H1 (cell line): Measurements from ENCODE around the gene SLC25A21. TPM values are rescaled to one million over a fixed set of nuclear protein-coding genes. Genes with fewer than 3 reads are reported as not detected.

Experiments
- CBX5 ChIP-seq: fragments of 300-800, 300-1000 bp; sonication (generic); IDR thresholded peaks from 2 replicates; pipeline ENCODE4 v1.7.1; 2016; ENCODE audit warnings: antibody characterized with exemption, low read length, low read depth
- CBX8 ChIP-seq: fragments of 300-800, 300-1000 bp; sonication (generic); IDR thresholded peaks from 2 replicates; pipeline ENCODE4 v1.7.1; 2016; ENCODE audit warnings: low read depth, low read length, borderline replicate concordance
- CEBPB ChIP-seq: IDR thresholded peaks from 2 replicates; pipeline ENCODE4 v1.6.1; 2012; ENCODE audit warnings: low read depth, low read length
- CHD2 ChIP-seq: IDR thresholded peaks from 2 replicates; pipeline ENCODE4 v1.6.1; 2012; ENCODE audit warnings: low read length, improper control_type of control experiment
- EP300 ChIP-seq, 2 experiments: IDR thresholded peaks; 1 replicate in 1 of 2; 2 replicates in 1 of 2; pipeline ENCODE4 v1.6.1; 2011 to 2012; ENCODE audit warnings: low read depth in 2 of 2, low read length in 2 of 2, mild to moderate bottlenecking in 2 of 2, borderline replicate concordance in 1 of 2, inconsistent platforms in 1 of 2, moderate library complexity in 1 of 2
- EZH2 ChIP-seq: fragments of 200-600 bp; sonication (generic); IDR thresholded peaks from 2 replicates; pipeline ENCODE4 v1.7.1; 2012; ENCODE audit warnings: low read depth, mild to moderate bottlenecking, moderate library complexity, low read length, inconsistent platforms; ENCODE audit not compliant: severe bottlenecking
- GABPA ChIP-seq: IDR thresholded peaks from 2 replicates; pipeline ENCODE4 v1.6.1; 2011; ENCODE audit warnings: mild to moderate bottlenecking, low read length, moderate library complexity, borderline replicate concordance; ENCODE audit not compliant: insufficient read depth
- MAFK ChIP-seq: IDR thresholded peaks from 2 replicates; pipeline ENCODE4 v1.6.1; 2012; ENCODE audit warnings: low read depth, mild to moderate bottlenecking, improper control_type of control experiment, low read length
- POLR2A ChIP-seq, 2 experiments: IDR thresholded peaks; 1 replicate in 1 of 2; 2 replicates in 1 of 2; pipeline ENCODE4 v1.6.1; 2011; ENCODE audit warnings: low read depth in 2 of 2, low read length in 2 of 2, mild to moderate bottlenecking in 2 of 2; ENCODE audit errors: control extremely low read depth in 1 of 2
- POLR2AphosphoS5 ChIP-seq: IDR thresholded peaks from 2 replicates; pipeline ENCODE4 v1.6.1; 2011; ENCODE audit warnings: low read depth, low read length
- POU5F1 ChIP-seq: IDR thresholded peaks from 2 replicates; pipeline ENCODE4 v1.6.1; 2011; ENCODE audit warnings: low read depth, mild to moderate bottlenecking, low read length, moderate library complexity
- RFX5 ChIP-seq: IDR thresholded peaks from 2 replicates; pipeline ENCODE4 v1.6.1; 2011; ENCODE audit warnings: low read depth, low read length, improper control_type of control experiment, borderline replicate concordance
- SIN3A ChIP-seq, 2 experiments: IDR thresholded peaks in 1 of 2; conservative IDR thresholded peaks in 1 of 2; 2 replicates each; pipeline ENCODE4 v1.6.1; 2011 to 2012; ENCODE audit warnings: low read length in 2 of 2, improper control_type of control experiment in 1 of 2, low read depth in 1 of 2, mild to moderate bottlenecking in 1 of 2
- SIX5 ChIP-seq: IDR thresholded peaks from 2 replicates; pipeline ENCODE4 v1.6.1; 2011; ENCODE audit warnings: mild to moderate bottlenecking, low read depth, low read length
- SP2 ChIP-seq: IDR thresholded peaks from 2 replicates; pipeline ENCODE4 v1.6.1; 2012; ENCODE audit warnings: mild to moderate bottlenecking, low read length, inconsistent platforms
- SP4 ChIP-seq: IDR thresholded peaks from 2 replicates; pipeline ENCODE4 v1.6.1; 2012; ENCODE audit warnings: low read length, inconsistent platforms
- SRF ChIP-seq: IDR thresholded peaks from 2 replicates; pipeline ENCODE4 v1.6.1; 2011; ENCODE audit warnings: mild to moderate bottlenecking, low read depth, low read length, moderate library complexity
- SUZ12 ChIP-seq: fragments of 200-600 bp; sonication (generic); IDR thresholded peaks from 2 replicates; pipeline ENCODE4 v1.6.1; 2012; ENCODE audit warnings: mild to moderate bottlenecking, inconsistent platforms, low read length, moderate library complexity, mixed read lengths
- YY1 ChIP-seq: IDR thresholded peaks from 2 replicates; pipeline ENCODE4 v1.6.1; 2011; ENCODE audit warnings: low read depth, mild to moderate bottlenecking, low read length
- polyA plus RNA-seq, 7 experiments: library from polyadenylated mRNA; depleted of rRNA in 3 of 7; stranded (reverse) in 5 of 7; unstranded in 2 of 7; fragments of >200 nt in 5 of 7; fragments of 200-250 nt in 2 of 7; gene quantifications; 1 replicate in 5 of 7; 2 replicates in 1 of 7; 4 replicates in 1 of 7; pipeline versions ENCODE4 v1.2.1 to v1.2.3, GENCODE V29; 2011 to 2013; ENCODE audit warnings: missing spikeins in 2 of 7, mixed read lengths in 2 of 7
- total RNA-seq: library from RNA; stranded (reverse); fragmentation: NEBNext Ultra II Directional; extraction: Animal tissue kit (Norgen Biotek cat#: 25700); gene quantifications from 2 replicates; pipeline ENCODE4 v1.2.1, GENCODE V29; 2021
- TF ChIP-seq, protein P1 (sequence below): IDR thresholded peaks from 2 replicates; pipeline ENCODE4 v1.6.1; 2012; ENCODE audit warnings: inconsistent platforms
- TF ChIP-seq, protein P2 (sequence below): IDR thresholded peaks from 2 replicates; pipeline ENCODE4 v1.6.1; 2011; ENCODE audit warnings: low read depth, mild to moderate bottlenecking, low read length; ENCODE audit not compliant: insufficient read depth
- TF ChIP-seq, protein P3 (sequence below): IDR thresholded peaks from 2 replicates; pipeline ENCODE4 v1.6.1; 2011; ENCODE audit warnings: low read length, improper control_type of control experiment

Gene SLC25A21
- total and polyA plus RNA-seq, 2 of the 8 experiments (the other 6 are each of a cell fraction or from before 2014, with no cell fraction given) = 6.9 to 15.7 TPM

DNA sequence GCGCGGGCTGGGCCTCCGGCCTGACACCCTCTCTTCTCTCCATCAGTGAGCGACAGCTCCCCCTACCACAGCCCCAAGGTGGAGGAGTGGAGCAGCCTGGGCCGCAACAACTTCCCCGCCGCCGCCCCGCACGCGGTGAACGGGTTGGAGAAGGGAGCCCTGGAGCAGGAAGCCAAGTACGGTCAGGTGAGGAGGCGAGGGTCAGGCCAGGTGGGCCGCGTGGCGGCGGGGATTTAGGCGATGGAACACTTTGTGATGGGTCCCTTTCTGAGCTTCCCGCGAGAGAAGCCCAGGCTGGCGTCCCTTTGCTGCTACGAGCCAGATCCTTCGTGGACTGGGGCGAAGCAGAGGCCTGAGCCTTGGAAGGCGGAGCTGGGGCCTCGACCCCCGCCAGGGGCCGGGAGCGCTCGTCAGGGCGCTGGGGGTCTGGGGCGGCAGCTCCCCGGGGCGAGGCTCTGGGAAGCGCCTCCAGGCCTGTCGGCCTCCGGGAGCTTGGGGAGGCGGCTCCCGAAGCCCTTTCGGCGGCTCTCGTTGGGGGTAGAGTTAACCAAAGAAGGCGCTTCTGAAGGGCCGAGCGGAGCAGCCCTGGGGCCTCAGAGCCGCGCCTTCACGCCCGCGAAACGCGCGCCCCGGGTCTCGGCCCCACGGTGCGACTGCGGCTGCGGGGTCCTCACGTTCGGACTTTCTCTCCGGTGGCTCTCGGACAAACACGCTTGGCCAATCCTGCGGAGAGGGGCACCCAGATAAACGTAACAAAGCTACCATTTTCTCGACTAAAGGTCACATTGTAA lies 505.8 kb downstream of the SLC25A21 start (continued):
- no peak for TF ChIP-seq CHD2
- peak; percentile 99 for TF ChIP-seq EZH2
- TF ChIP-seq POLR2AphosphoS5 = no peak
- no peak for TF ChIP-seq SP4
- no peak for TF ChIP-seq POU5F1
- no peak for TF ChIP-seq CBX5
- TF ChIP-seq, protein P1, sequence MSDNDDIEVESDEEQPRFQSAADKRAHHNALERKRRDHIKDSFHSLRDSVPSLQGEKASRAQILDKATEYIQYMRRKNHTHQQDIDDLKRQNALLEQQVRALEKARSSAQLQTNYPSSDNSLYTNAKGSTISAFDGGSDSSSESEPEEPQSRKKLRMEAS = peak; percentile 86
- TF ChIP-seq GABPA = no peak
- no peak for TF ChIP-seq EP300 (IDR thresholded peaks at IDR 0.05; ENCODE audit: borderline replicate concordance in 1 of 2, low read depth in 2 of 2, low read length in 2 of 2)
- no peak for TF ChIP-seq SP2
- no peak for TF ChIP-seq MAFK
- no peak for TF ChIP-seq YY1
- TF ChIP-seq, protein P2, sequence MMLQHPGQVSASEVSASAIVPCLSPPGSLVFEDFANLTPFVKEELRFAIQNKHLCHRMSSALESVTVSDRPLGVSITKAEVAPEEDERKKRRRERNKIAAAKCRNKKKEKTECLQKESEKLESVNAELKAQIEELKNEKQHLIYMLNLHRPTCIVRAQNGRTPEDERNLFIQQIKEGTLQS = no peak
- TF ChIP-seq SIX5 = no peak
- TF ChIP-seq POLR2A (IDR thresholded peaks at IDR 0.05; ENCODE audit: control extremely low read depth in 1 of 2, low read depth in 2 of 2, low read length in 2 of 2) = no peak
- no peak for TF ChIP-seq SRF
- no peak for TF ChIP-seq CBX8
- TF ChIP-seq SIN3A (conservative IDR thresholded peaks at IDR 0.05 in 1 of 2, IDR thresholded peaks at IDR 0.05 in 1 of 2; ENCODE audit: low read depth in 1 of 2, low read length in 2 of 2) = no peak; a peak in 1 of 4 replicates
- no peak for TF ChIP-seq RFX5
- no peak for TF ChIP-seq CEBPB
- TF ChIP-seq, protein P3, sequence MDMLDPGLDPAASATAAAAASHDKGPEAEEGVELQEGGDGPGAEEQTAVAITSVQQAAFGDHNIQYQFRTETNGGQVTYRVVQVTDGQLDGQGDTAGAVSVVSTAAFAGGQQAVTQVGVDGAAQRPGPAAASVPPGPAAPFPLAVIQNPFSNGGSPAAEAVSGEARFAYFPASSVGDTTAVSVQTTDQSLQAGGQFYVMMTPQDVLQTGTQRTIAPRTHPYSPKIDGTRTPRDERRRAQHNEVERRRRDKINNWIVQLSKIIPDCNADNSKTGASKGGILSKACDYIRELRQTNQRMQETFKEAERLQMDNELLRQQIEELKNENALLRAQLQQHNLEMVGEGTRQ = no peak
- TF ChIP-seq SUZ12 = peak; percentile 100
